WTC11 (cell line): Measurements from ENCODE around the gene GAL3ST2.

Experiments used
- CDX4 ChIP-seq: fragments of 250-450 bp; sonication (Bioruptor Pico); IDR thresholded peaks from 2 replicates; pipeline ENCODE4 v1.9.0; 2021; ENCODE audit warnings: moderate library complexity, mild to moderate bottlenecking, inconsistent platforms, borderline replicate concordance
- CTCF ChIP-seq: fragments of 200-600 bp; IDR thresholded peaks from 2 replicates; pipeline ENCODE4 v1.8.0; 2022; ENCODE audit warnings: antibody characterized with exemption
- E2F5 ChIP-seq: sonication (generic); formaldehyde crosslinking; IDR thresholded peaks from 2 replicates; pipeline ENCODE4 v1.8.1; 2022; ENCODE audit warnings: mild to moderate bottlenecking, moderate library complexity, missing genetic modification reagents
- FOXP1 ChIP-seq: sonication (generic); formaldehyde crosslinking; IDR thresholded peaks from 2 replicates; pipeline ENCODE4 v1.8.0; 2022; ENCODE audit warnings: missing genetic modification reagents, mild to moderate bottlenecking, moderate library complexity, borderline replicate concordance
- MAX ChIP-seq: sonication (generic); formaldehyde crosslinking; IDR thresholded peaks from 2 replicates; pipeline ENCODE4 v1.8.0; 2022; ENCODE audit warnings: mild to moderate bottlenecking, missing genetic modification reagents
- PRRX2 ChIP-seq: fragments of 250-450 bp; sonication (Bioruptor Pico); IDR thresholded peaks from 2 replicates; pipeline ENCODE4 v1.8.0; 2021; ENCODE audit warnings: mild to moderate bottlenecking
- ZBTB43 ChIP-seq: sonication (generic); formaldehyde crosslinking; IDR thresholded peaks from 2 replicates; pipeline ENCODE4 v1.8.1; 2023; ENCODE audit warnings: mild to moderate bottlenecking, missing genetic modification reagents
- ZNF121 ChIP-seq: sonication (generic); formaldehyde crosslinking; IDR thresholded peaks from 2 replicates; pipeline ENCODE4 v1.8.0; 2023; ENCODE audit warnings: missing genetic modification reagents

- TF ChIP-seq CTCF (no peak), ZBTB43 (no peak), FOXP1 (no peak), E2F5 (CRISPR knock-in tag) (no peak), CDX4 (CRISPR knock-in tag) (no peak), PRRX2 (no peak), MAX (CRISPR knock-in tag) (no peak), ZNF121 (CRISPR knock-in tag) (no peak)
These were observed 34.8 kb downstream of the GAL3ST2 start for GRCh38 chr2:241811201-241811951.
